ENCODE measurements around the gene PAN2. TPM values are rescaled to one million over a fixed set of nuclear protein-coding genes. Genes with fewer than 3 reads are reported as not detected.
A peak's percentile ranks its signal among the peaks of the same experiment; 100 is the strongest.
"Not testable (repeated sequence)": the region's sequence is repeated elsewhere in the genome, so short reads cannot be mapped to it uniquely, and the experiment has no call there.

PAN2 gene
- total RNA-seq, 6 experiments from 2014 or later: 9.0 to 16.7 (median 14.6) TPM

DNA sequence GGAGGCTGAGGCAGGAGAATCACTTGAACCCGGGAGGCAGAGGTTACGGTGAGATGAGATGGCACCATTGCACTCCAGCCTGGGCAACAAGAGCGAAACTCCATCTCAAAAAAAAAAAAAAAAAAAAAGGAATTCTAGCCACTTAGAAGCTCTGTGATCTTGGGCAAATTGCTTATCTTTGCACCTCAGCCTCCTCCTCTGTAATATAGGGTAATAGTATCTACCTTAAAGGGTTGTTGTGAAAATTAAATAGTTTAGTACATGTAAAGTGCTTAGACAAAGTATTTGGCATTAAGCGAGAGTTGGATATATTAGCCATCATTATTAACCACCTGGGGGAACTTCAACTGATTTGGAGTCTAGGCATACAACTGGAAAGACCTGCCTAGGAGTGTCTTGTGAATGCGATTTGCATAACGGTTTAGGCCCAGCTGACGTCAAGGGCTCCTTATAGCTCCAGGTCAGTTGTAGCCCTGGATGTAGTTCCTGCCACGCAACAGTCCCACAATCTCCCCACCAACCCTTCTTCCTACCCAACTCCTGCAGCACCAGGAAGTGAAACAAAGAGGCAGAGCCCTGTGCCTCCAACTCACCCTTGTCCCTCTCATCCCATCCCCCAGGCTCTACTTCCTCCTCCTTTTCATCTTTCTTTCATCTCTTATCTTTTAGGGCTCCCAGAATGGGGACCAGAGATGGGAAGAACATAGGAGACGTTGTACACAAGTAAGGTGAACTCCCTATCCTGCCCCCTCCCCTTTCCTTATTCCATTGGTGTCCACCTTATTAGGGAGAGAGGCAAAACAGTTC is 2.8 kb upstream of the PAN2 start:
- Mint-ChIP-seq H3K27ac (no peak overlapping the region), H3K9me3 (no peaks in the 10 kb centered on the region), H3K4me3 (no peak overlapping the region), H3K4me1 (ENCODE audit: low read depth) (peaks cover 24% of the 10 kb centered on the region), H3K36me3 (ENCODE audit: low read depth) (no peaks in the 10 kb centered on the region), H3K27me3 (ENCODE audit: insufficient read depth) (peaks cover 10% of the 10 kb centered on the region)
- no peak for DNase-seq
- TF ChIP-seq, protein P1, sequence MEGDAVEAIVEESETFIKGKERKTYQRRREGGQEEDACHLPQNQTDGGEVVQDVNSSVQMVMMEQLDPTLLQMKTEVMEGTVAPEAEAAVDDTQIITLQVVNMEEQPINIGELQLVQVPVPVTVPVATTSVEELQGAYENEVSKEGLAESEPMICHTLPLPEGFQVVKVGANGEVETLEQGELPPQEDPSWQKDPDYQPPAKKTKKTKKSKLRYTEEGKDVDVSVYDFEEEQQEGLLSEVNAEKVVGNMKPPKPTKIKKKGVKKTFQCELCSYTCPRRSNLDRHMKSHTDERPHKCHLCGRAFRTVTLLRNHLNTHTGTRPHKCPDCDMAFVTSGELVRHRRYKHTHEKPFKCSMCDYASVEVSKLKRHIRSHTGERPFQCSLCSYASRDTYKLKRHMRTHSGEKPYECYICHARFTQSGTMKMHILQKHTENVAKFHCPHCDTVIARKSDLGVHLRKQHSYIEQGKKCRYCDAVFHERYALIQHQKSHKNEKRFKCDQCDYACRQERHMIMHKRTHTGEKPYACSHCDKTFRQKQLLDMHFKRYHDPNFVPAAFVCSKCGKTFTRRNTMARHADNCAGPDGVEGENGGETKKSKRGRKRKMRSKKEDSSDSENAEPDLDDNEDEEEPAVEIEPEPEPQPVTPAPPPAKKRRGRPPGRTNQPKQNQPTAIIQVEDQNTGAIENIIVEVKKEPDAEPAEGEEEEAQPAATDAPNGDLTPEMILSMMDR (IDR thresholded peaks at IDR 0.05): no peak

DNA sequence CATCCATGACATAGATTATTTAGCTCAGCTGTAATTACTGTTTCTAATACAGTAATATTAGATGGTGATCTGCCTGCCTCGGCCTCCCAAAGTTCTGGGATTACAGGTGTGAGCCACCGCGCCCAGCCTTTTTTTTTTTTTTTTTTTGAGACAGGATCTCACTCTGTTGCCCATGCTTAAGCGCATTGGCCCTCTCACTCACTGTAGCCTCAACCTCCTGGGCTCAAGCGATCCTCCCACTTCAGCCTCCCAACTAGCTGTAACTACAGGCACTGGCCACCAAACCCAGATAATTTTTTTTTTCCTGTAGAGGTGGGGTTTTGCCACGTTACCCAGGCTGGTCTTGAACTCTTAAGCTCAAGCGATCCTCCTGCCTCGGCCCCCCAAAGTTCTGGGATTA is 1.7 kb upstream of the PAN2 start:
- H3K27ac Mint-ChIP-seq; H3K4me3 Mint-ChIP-seq; H3K9me3 Mint-ChIP-seq; DNase-seq; H3K27me3 Mint-ChIP-seq (ENCODE audit: insufficient read depth); H3K36me3 Mint-ChIP-seq (ENCODE audit: low read depth): not testable (repeated sequence)
- peaks cover 29% of the 10 kb centered on the region for H3K4me1 Mint-ChIP-seq (ENCODE audit: low read depth)

DNA sequence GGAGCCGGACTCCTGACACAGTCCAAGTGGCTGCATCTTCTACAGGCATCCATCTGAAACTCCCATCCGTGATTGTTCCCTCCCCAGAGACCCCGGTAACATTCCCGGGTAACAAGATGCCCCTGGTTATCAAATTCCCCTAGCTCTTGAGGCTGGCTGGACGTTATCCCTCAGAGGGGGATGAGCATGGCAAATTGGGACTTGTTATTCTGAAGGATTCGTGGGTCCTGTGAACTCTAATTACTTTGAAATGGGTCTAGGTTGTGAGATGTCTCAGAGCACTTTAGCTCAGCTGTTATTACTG is 642 bp upstream of the PAN2 start:
- Mint-ChIP-seq H3K4me3 (peak overlapping the region; percentile 96), H3K27ac (peak overlapping the region; percentile 99), H3K4me1 (ENCODE audit: low read depth) (peaks cover 29% of the 10 kb centered on the region), H3K9me3 (no peaks in the 10 kb centered on the region), H3K36me3 (ENCODE audit: low read depth) (no peaks in the 10 kb centered on the region), H3K27me3 (ENCODE audit: insufficient read depth) (peaks cover 10% of the 10 kb centered on the region)
- TF ChIP-seq, protein P1 (IDR thresholded peaks at IDR 0.05): peak; percentile 27
- DNase-seq: no peak

DNA sequence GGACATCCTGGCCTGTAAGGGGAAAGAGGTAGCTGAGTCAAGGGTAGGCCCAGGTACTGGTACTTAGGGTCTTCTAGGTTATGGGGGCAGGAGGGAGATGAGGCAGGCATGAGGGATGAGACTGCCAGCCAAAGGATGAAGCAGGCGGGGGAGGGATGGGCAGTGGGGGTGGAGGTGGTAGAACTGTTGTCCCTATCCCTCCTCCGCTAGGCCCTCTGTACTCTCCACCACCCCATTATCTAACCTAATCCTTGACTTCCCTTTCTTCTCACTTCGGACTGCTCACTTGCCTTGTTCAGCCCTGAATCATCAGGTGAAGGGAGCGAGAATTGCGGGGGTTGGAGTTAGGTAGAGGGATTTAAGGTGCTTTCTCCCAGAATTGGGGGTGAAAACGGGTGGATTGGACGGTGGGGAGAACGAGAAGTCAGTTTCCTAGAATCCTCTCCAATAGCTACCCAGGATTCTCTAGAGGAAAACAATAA is 562 bp downstream of the PAN2 start:
- H3K9me3 Mint-ChIP-seq: no peaks in the 10 kb centered on the region
- DNase-seq: no peak
- H3K36me3 Mint-ChIP-seq (ENCODE audit: low read depth): no peaks in the 10 kb centered on the region
- TF ChIP-seq, protein P1 (IDR thresholded peaks at IDR 0.05): no peak
- H3K4me1 Mint-ChIP-seq (ENCODE audit: low read depth): peaks cover 22% of the 10 kb centered on the region
- peak overlapping the region; percentile 99 for H3K27ac Mint-ChIP-seq
- H3K4me3 Mint-ChIP-seq: peak overlapping the region; percentile 96
- peaks cover 10% of the 10 kb centered on the region for H3K27me3 Mint-ChIP-seq (ENCODE audit: insufficient read depth)

DNA sequence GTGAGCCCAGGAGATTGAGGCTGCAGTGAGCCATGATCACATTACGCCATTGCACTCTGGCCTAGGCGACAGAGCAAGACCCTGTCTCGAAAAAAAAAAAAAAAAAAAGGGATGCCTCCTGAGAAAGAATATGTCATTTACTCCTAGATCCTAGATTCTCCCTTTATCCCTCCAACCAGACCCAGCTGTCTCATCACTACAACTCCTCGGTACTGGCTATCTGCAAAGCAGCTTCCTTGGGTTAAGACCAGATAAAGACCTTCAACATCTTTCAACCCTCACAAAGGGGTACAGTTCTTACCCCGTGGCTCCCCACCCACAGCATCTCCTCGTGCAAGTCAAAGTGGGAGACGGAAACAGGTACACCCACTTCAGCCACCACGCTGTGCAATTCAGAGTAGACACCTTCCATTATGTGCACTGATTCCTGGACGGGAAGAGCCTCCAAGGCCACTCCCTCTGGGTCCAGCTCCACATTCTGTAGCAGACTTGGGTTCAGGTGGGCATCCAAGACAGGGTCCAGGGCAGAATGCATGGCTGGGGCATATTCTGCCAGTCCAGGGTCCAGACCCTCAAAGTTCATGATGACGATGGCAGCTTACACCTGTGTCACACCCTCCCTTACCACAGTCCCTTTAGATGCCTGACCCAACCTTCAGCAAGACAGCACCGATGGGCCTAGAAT is 1.1 kb downstream of the PAN2 start:
- no peaks in the 10 kb centered on the region for H3K36me3 Mint-ChIP-seq (ENCODE audit: low read depth)
- H3K9me3 Mint-ChIP-seq: no peaks in the 10 kb centered on the region
- TF ChIP-seq, protein P1 (IDR thresholded peaks at IDR 0.05): no peak
- peak overlapping the region; percentile 96 for H3K4me3 Mint-ChIP-seq
- peak overlapping the region; percentile 99 for H3K27ac Mint-ChIP-seq
- H3K4me1 Mint-ChIP-seq (ENCODE audit: low read depth): peaks cover 22% of the 10 kb centered on the region
- peaks cover 9% of the 10 kb centered on the region for H3K27me3 Mint-ChIP-seq (ENCODE audit: insufficient read depth)
- no peak for DNase-seq

DNA sequence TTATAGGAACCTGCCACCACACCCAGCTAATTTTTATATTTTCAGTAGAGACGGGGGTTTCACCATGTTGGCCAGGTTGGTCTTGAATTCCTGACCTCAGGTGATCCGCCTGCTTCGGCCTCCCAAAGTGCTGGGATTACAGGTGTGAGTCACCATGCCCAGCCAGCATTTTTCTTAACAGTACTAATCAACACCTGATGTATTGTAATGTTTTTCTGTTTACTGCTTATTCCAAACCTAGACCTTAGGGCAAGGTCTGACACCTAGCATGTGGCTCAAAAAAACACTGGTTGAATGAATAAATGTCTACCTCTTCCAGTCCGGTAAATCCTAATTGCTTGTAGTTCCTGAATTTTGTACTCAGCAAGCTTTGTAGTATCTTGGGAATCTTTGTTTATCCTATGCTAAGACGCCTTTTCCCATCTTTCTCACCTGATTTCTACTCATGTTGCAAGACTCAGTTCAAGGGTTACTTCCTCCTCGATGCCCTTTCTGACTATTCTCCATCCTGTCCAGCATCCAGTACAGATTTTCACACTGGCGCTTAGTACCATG is 2.8 kb downstream of the PAN2 start:
- Mint-ChIP-seq H3K27me3 (ENCODE audit: insufficient read depth) (peaks cover 7% of the 10 kb centered on the region), H3K36me3 (ENCODE audit: low read depth) (no peaks in the 10 kb centered on the region; the same call in 1 of the 2 replicates), H3K9me3 (no peaks in the 10 kb centered on the region), H3K27ac (no peak overlapping the region), H3K4me3 (no peak overlapping the region), H3K4me1 (ENCODE audit: low read depth) (peaks cover 22% of the 10 kb centered on the region)
- TF ChIP-seq, protein P1 (IDR thresholded peaks at IDR 0.05): no peak
- DNase-seq: no peak

Measured in HFFc6 (cell line).